ENCODE measurements around the gene EFNA3.

Gene EFNA3

GRCh38 chr1:155107309-155108264, 28.9 kb downstream of the EFNA3 start:
- no peaks in the 10 kb centered on the region for H3F3A ChIP-seq (ENCODE audit: insufficient read depth)
- no peaks in the 10 kb centered on the region for H4K20me1 ChIP-seq (ENCODE audit: low read depth, low read length)
- H2AFZ ChIP-seq (ENCODE audit: low read depth, low read length, severe bottlenecking), result no peak overlapping the region
- TF ChIP-seq CTCF (IDR thresholded peaks at IDR 0.05; ENCODE audit: insufficient read depth, low read length, poor library complexity, severe bottlenecking) (no peak), EZH2phosphoT487 (conservative IDR thresholded peaks at IDR 0.05; ENCODE audit: low read length) (no peak)
- H3K79me2 ChIP-seq (ENCODE audit: insufficient read depth, low read length), result no peaks in the 10 kb centered on the region
- no peaks in the 10 kb centered on the region for H3K36me3 ChIP-seq (ENCODE audit: low read length)
- H3K4me3 ChIP-seq (ENCODE audit: insufficient read depth, low read length, poor library complexity, severe bottlenecking), result no peak overlapping the region
- no peak overlapping the region for H3K4me2 ChIP-seq (ENCODE audit: low read depth, low read length, poor library complexity, severe bottlenecking)
- H3K9me2 ChIP-seq (replicated peaks; ENCODE audit: insufficient read depth, low read length), result no peaks in the 10 kb centered on the region
- no peaks in the 10 kb centered on the region for H3K9me3 ChIP-seq (ENCODE audit: insufficient read depth, low read length)
- no peak overlapping the region for H3K9ac ChIP-seq (ENCODE audit: low read length)
- no peaks in the 10 kb centered on the region for H3K27me3 ChIP-seq (ENCODE audit: low read length)
- no peak overlapping the region for H3K27ac ChIP-seq (ENCODE audit: low read depth, low read length)

- H3F3A ChIP-seq (ENCODE audit: insufficient read depth), result no peaks in the 10 kb centered on the region
- H3K4me2 ChIP-seq (ENCODE audit: low read depth, low read length, poor library complexity, severe bottlenecking), result no peak overlapping the region
- H4K20me1 ChIP-seq (ENCODE audit: low read depth, low read length), result no peaks in the 10 kb centered on the region
- TF ChIP-seq CTCF (IDR thresholded peaks at IDR 0.05; ENCODE audit: insufficient read depth, low read length, poor library complexity, severe bottlenecking) (no peak), EZH2phosphoT487 (conservative IDR thresholded peaks at IDR 0.05; ENCODE audit: low read length) (no peak)
- no peak overlapping the region for H2AFZ ChIP-seq (ENCODE audit: low read depth, low read length, severe bottlenecking)
- H3K4me3 ChIP-seq (ENCODE audit: insufficient read depth, low read length, poor library complexity, severe bottlenecking), result no peak overlapping the region
- no peaks in the 10 kb centered on the region for H3K36me3 ChIP-seq (ENCODE audit: low read length)
- no peaks in the 10 kb centered on the region for H3K9me3 ChIP-seq (ENCODE audit: insufficient read depth, low read length)
- no peaks in the 10 kb centered on the region for H3K27me3 ChIP-seq (ENCODE audit: low read length)
- no peak overlapping the region for H3K27ac ChIP-seq (ENCODE audit: low read depth, low read length)
- no peaks in the 10 kb centered on the region for H3K79me2 ChIP-seq (ENCODE audit: insufficient read depth, low read length)
- H3K9me2 ChIP-seq (replicated peaks; ENCODE audit: insufficient read depth, low read length), result no peaks in the 10 kb centered on the region
- no peak overlapping the region for H3K9ac ChIP-seq (ENCODE audit: low read length)
Observed at GRCh38 chr1:155108296-155108695, 29.7 kb downstream of the EFNA3 start.

GRCh38 chr1:155110381-155110780, 31.7 kb downstream of the EFNA3 start:
- H3K79me2 ChIP-seq (ENCODE audit: insufficient read depth, low read length), result no peaks in the 10 kb centered on the region
- H3K4me3 ChIP-seq (ENCODE audit: insufficient read depth, low read length, poor library complexity, severe bottlenecking), result no peak overlapping the region
- no peaks in the 10 kb centered on the region for H3K36me3 ChIP-seq (ENCODE audit: low read length)
- no peak overlapping the region for H2AFZ ChIP-seq (ENCODE audit: low read depth, low read length, severe bottlenecking)
- no peak overlapping the region for H3K9ac ChIP-seq (ENCODE audit: low read length)
- H3K9me2 ChIP-seq (replicated peaks; ENCODE audit: insufficient read depth, low read length), result no peaks in the 10 kb centered on the region
- H3K9me3 ChIP-seq (ENCODE audit: insufficient read depth, low read length), result no peaks in the 10 kb centered on the region
- no peaks in the 10 kb centered on the region for H3K27me3 ChIP-seq (ENCODE audit: low read length)
- H3K27ac ChIP-seq (ENCODE audit: low read depth, low read length), result no peak overlapping the region
- TF ChIP-seq EZH2phosphoT487 (conservative IDR thresholded peaks at IDR 0.05; ENCODE audit: low read length) (no peak), CTCF (IDR thresholded peaks at IDR 0.05; ENCODE audit: insufficient read depth, low read length, poor library complexity, severe bottlenecking) (no peak)
- no peaks in the 10 kb centered on the region for H4K20me1 ChIP-seq (ENCODE audit: low read depth, low read length)
- H3K4me2 ChIP-seq (ENCODE audit: low read depth, low read length, poor library complexity, severe bottlenecking), result no peak overlapping the region
- no peaks in the 10 kb centered on the region for H3F3A ChIP-seq (ENCODE audit: insufficient read depth)

Measured in SU-DHL-6 (cell line).